ENCODE measurements around the gene LYST.
"Not testable (repeated sequence)": the region's sequence is repeated elsewhere in the genome, so short reads cannot be mapped to it uniquely, and the experiment has no call there.

The LYST gene

GRCh38 chr1:235757587-235758096 lies 109.1 kb downstream of the LYST start:
- DNase-seq = no peak

GRCh38 chr1:235754186-235754585 lies 112.5 kb downstream of the LYST start:
- not testable (repeated sequence) for DNase-seq

GRCh38 chr1:235749755-235750300 lies 116.9 kb downstream of the LYST start:
- DNase-seq = no peak

- DNase-seq = no peak
Measured at GRCh38 chr1:235748747-235749146, 118.0 kb downstream of the LYST start.

- DNase-seq = no peak
Measured at GRCh38 chr1:235746245-235746644, 120.5 kb downstream of the LYST start.

- no peak for DNase-seq
Measured at GRCh38 chr1:235745503-235746136, 121.1 kb downstream of the LYST start.

- no peak for DNase-seq
Measured at GRCh38 chr1:235742914-235743599, 123.6 kb downstream of the LYST start.

- no peak for DNase-seq
Measured at GRCh38 chr1:235741294-235741693, 125.4 kb downstream of the LYST start.

GRCh38 chr1:235739631-235740030 lies 127.1 kb downstream of the LYST start:
- no peak for DNase-seq

GRCh38 chr1:235739124-235739523 lies 127.6 kb downstream of the LYST start:
- no peak for DNase-seq

- no peak for DNase-seq
Measured at GRCh38 chr1:235737751-235738150, 129.0 kb downstream of the LYST start.

GRCh38 chr1:235736263-235736662 lies 130.4 kb downstream of the LYST start:
- no peak for DNase-seq

- no peak for DNase-seq
Measured at GRCh38 chr1:235735621-235736020, 131.1 kb downstream of the LYST start.

GRCh38 chr1:235734335-235734734 lies 132.4 kb downstream of the LYST start:
- DNase-seq = no peak

GRCh38 chr1:235730007-235730406 lies 136.7 kb downstream of the LYST start:
- DNase-seq = no peak

- no peak for DNase-seq
Measured at GRCh38 chr1:235726557-235726956, 140.1 kb downstream of the LYST start.

GRCh38 chr1:235725434-235725833 lies 141.3 kb downstream of the LYST start:
- DNase-seq = no peak

- no peak for DNase-seq
Measured at GRCh38 chr1:235724730-235725129, 142.0 kb downstream of the LYST start.

GRCh38 chr1:235722858-235723257 lies 143.8 kb downstream of the LYST start:
- no peak for DNase-seq

GRCh38 chr1:235721982-235722381 lies 144.7 kb downstream of the LYST start:
- DNase-seq = no peak

GRCh38 chr1:235720544-235720943 lies 146.2 kb downstream of the LYST start:
- DNase-seq = no peak

GRCh38 chr1:235714205-235714897 lies 152.4 kb downstream of the LYST start:
- peak; percentile 81 for DNase-seq

GRCh38 chr1:235712812-235713211 lies 153.9 kb downstream of the LYST start:
- no peak for DNase-seq

- no peak for DNase-seq
Measured at GRCh38 chr1:235710687-235711086, 156.0 kb downstream of the LYST start.

Data from NCI-H1092 (cell line).